K562 (cell line): ENCODE measurements around the gene SLC35B1. TPM values are rescaled to one million over a fixed set of nuclear protein-coding genes. Genes with fewer than 3 reads are reported as not detected.
A peak's percentile ranks its signal among the peaks of the same experiment; 100 is the strongest.

Experiments used
- ATAC-seq: fragments of 200-7000 bp; cut with Tn5 transposase; 3 replicates; pipeline ENCODE4 v1.9.1; 2020; ENCODE audit warnings: moderate library complexity
- BruUV-seq: library from RNA; stranded (reverse); fragments of 400-500 nt; replicated peaks from 2 replicates; lab custom pipeline; 2021; lab: Mats Ljungman, UMichigan
- CTCF ChIA-PET: fragments of 300-600 bp; formaldehyde crosslinking; extraction: SDS; loops from one replicate; lab custom pipeline; 2021; ENCODE audit warnings: low intra/inter-chr PET ratio; lab: Yijun Ruan, JAX
- POLR2A ChIA-PET: fragments of 300-600, 350-650 bp; sonication (Branson Sonifier 250); formaldehyde crosslinking; extraction: SDS; loops from one replicate; lab custom pipeline; 2021; ENCODE audit warnings: antibody characterized with exemption, inconsistent platforms; lab: Yijun Ruan, JAX
- DNase-seq, 4 experiments: peaks; one replicate each; pipeline versions ENCODE4 v3.0.0 to v3.0.0-alpha.2; 2011 to 2018; ENCODE audit warnings: low spot score in 3 of 4, mixed read lengths in 3 of 4; ENCODE audit errors: extremely low read depth in 1 of 4
- FAIRE-seq: peaks from 2 replicates; lab custom pipeline; 2011; peaks lifted over from hg19 to GRCh38; lab: Jason Lieb, UNC
- H2AFZ ChIP-seq: 2 replicates; pipeline ENCODE4 v1.6.0; 2011; ENCODE audit warnings: low read depth, low read length, control low read depth, inconsistent platforms
- H3K27ac ChIP-seq: fragments of 200-600 bp; 3 replicates; pipeline ENCODE4 v1.8.0; 2011; ENCODE audit warnings: low read depth, mild to moderate bottlenecking, control low read depth, inconsistent platforms, low read length, moderate library complexity, mixed read lengths; ENCODE audit errors: extremely low read depth
- H3K27me3 ChIP-seq, 2 experiments: fragments of 300-600 bp in 1 of 2; 2 replicates in 1 of 2; 3 replicates in 1 of 2; pipeline versions ENCODE4 v1.6.0 to v1.8.0; 2011; ENCODE audit warnings: inconsistent platforms in 2 of 2, low read length in 2 of 2, mild to moderate bottlenecking in 1 of 2, mixed read lengths in 1 of 2, moderate library complexity in 1 of 2; ENCODE audit not compliant: control insufficient read depth in 2 of 2, insufficient read depth in 2 of 2
- H3K36me3 ChIP-seq: fragments of 300-600 bp; 3 replicates; pipeline ENCODE4 v1.8.0; 2011; ENCODE audit warnings: mild to moderate bottlenecking, low read length, inconsistent platforms; ENCODE audit not compliant: control insufficient read depth, insufficient read depth
- H3K4me1 ChIP-seq, 2 experiments: fragments of 200-600 bp in 1 of 2; replicated peaks in 1 of 2; 2 replicates in 1 of 2; 3 replicates in 1 of 2; pipeline versions ENCODE4 v1.5.1 to v1.8.0; 2011; ENCODE audit warnings: inconsistent platforms in 2 of 2, low read length in 2 of 2, mild to moderate bottlenecking in 1 of 2, mixed read lengths in 1 of 2, moderate library complexity in 1 of 2; ENCODE audit not compliant: control insufficient read depth in 2 of 2, insufficient read depth in 2 of 2
- H3K4me2 ChIP-seq: 2 replicates; pipeline ENCODE4 v1.6.1; 2011; ENCODE audit warnings: low read length, control low read depth, inconsistent platforms, mixed read lengths; ENCODE audit not compliant: insufficient read depth
- H3K4me3 ChIP-seq: fragments of 200-600 bp; sonication (generic), shearing (Covaris generic); 2 replicates; pipeline ENCODE4 v1.5.1; 2016; ENCODE audit warnings: control low read depth, inconsistent platforms
- H3K79me2 ChIP-seq: fragments of 200-600 bp; 3 replicates; pipeline ENCODE4 v1.8.0; 2011; ENCODE audit warnings: low read length, inconsistent platforms; ENCODE audit not compliant: control insufficient read depth, insufficient read depth
- H3K9ac ChIP-seq, 2 experiments: 2 replicates each; pipeline versions ENCODE4 v1.6.0 to v1.6.1; 2011; ENCODE audit warnings: low read depth in 2 of 2, low read length in 2 of 2, control low read depth in 1 of 2, inconsistent platforms in 1 of 2, mild to moderate bottlenecking in 1 of 2, mixed read lengths in 1 of 2; ENCODE audit not compliant: insufficient read depth in 1 of 2
- H3K9me1 ChIP-seq: one replicate; pipeline ENCODE4 v1.6.0; 2011; ENCODE audit warnings: inconsistent platforms, mild to moderate bottlenecking, low read length, moderate library complexity; ENCODE audit not compliant: control insufficient read depth, insufficient read depth
- H3K9me3 ChIP-seq: replicated peaks from 2 replicates; pipeline ENCODE4 v1.5.1; 2011; ENCODE audit warnings: low read depth, low read length, inconsistent platforms; ENCODE audit not compliant: control insufficient read depth, insufficient read depth
- H4K20me1 ChIP-seq: replicated peaks from 2 replicates; pipeline ENCODE4 v1.6.1; 2011; ENCODE audit warnings: low read length, inconsistent platforms, mixed read lengths; ENCODE audit not compliant: control insufficient read depth, insufficient read depth
- CEBPG ChIP-seq, 3 experiments: fragments of 200-800 bp in 1 of 3; sonication (Bioruptor generic) in 1 of 3; sonication (generic) in 1 of 3; formaldehyde crosslinking in 1 of 3; IDR thresholded peaks in 2 of 3; conservative IDR thresholded peaks in 1 of 3; 2 replicates each; pipeline versions ENCODE4 v1.6.1 to v1.8.0; 2016 to 2022; ENCODE audit warnings: missing compliant biosample characterization in 2 of 3, missing genetic modification characterization in 2 of 3, mild to moderate bottlenecking in 1 of 3, missing genetic modification reagents in 1 of 3
- HDGF ChIP-seq: fragments of 450-650 bp; IDR thresholded peaks from 2 replicates; pipeline ENCODE4 v1.6.1; 2016
- KAT8 ChIP-seq: fragments of 450-650 bp; IDR thresholded peaks from 2 replicates; pipeline ENCODE4 v1.6.1; 2016; ENCODE audit warnings: low read depth, mild to moderate bottlenecking
- ZNF707 ChIP-seq: fragments of 250-450 bp; sonication (Bioruptor Pico); conservative IDR thresholded peaks from 2 replicates; pipeline ENCODE4 v1.8.0; 2022; ENCODE audit warnings: inconsistent platforms, mild to moderate bottlenecking, moderate library complexity
- WGBS: fragments of 100-300 bp; shearing (Covaris generic); methylation state at CpG from one replicate; pipeline ENCODE4 v1.1.6; 2016; ENCODE audit warnings: low coverage, mixed read lengths; ENCODE audit not compliant: insufficient coverage; ENCODE audit errors: missing lambda C conversion rate; 5-methylcytosine and 5-hydroxymethylcytosine counted together
- in situ Hi-C: fragments of 300-500 bp; cut with MboI; formaldehyde crosslinking; loops from 4 replicates; pipeline ENCODE4 v1.15.0; 2018; ENCODE audit warnings: inconsistent platforms, mixed read lengths
- intact Hi-C: fragments of 100-400 bp; cut with micrococcal nuclease; formaldehyde crosslinking; loops from 2 replicates; pipeline ENCODE4 v1.14.2; 2022
- polyA plus RNA-seq, 8 experiments: library from polyadenylated mRNA; depleted of rRNA in 4 of 8; stranded (reverse) in 5 of 8; unstranded in 3 of 8; fragments of >200 nt; fragmentation: Nextera tagmentation in 2 of 8; fragmentation: Illumina TruSeq in 1 of 8; extraction: Ambion mirVana in 2 of 8; extraction: Trizol in 1 of 8; gene quantifications; 2 replicates each; pipeline versions ENCODE4 v1.2.1 to v1.2.3, GENCODE V29; 2011 to 2014; ENCODE audit warnings: inconsistent platforms in 1 of 8, missing spikeins in 1 of 8
- total RNA-seq, 7 experiments: library from RNA; depleted of rRNA in 6 of 7; stranded (reverse); fragments of >200 nt in 6 of 7; fragmentation: Illumina TruSeq in 2 of 7; extraction: Trizol in 2 of 7; gene quantifications; 2 replicates each; pipeline versions ENCODE4 v1.2.1 to v1.2.3, GENCODE V29; 2011 to 2021; ENCODE audit warnings: low replicate concordance in 1 of 7
- TF ChIP-seq, protein P1 (sequence below): fragments of 450-650 bp; IDR thresholded peaks from 2 replicates; pipeline ENCODE4 v1.6.1; 2016; ENCODE audit warnings: low read depth
- TF ChIP-seq, protein P2 (sequence below), 2 experiments: IDR thresholded peaks; 2 replicates each; pipeline ENCODE4 v1.6.1; 2011; ENCODE audit warnings: borderline replicate concordance in 1 of 2, control low read depth in 1 of 2, low read depth in 1 of 2, low read length in 1 of 2, mild to moderate bottlenecking in 1 of 2, mixed read lengths in 1 of 2, moderate library complexity in 1 of 2; ENCODE audit not compliant: insufficient read depth in 1 of 2, insufficient read length in 1 of 2, poor library complexity in 1 of 2, severe bottlenecking in 1 of 2; ENCODE audit errors: extremely low read depth in 1 of 2
- TF ChIP-seq, protein P3 (sequence below): sonication (generic); formaldehyde crosslinking; IDR thresholded peaks from 2 replicates; pipeline ENCODE4 v1.9.0; 2022; ENCODE audit warnings: mild to moderate bottlenecking, missing genetic modification reagents

Gene SLC35B1
- total and polyA plus RNA-seq, 9 of the 15 experiments (the other 6 are each of a cell fraction or from before 2014, with no cell fraction given): 51.4 to 87.9 (median 66.3) TPM

DNA sequence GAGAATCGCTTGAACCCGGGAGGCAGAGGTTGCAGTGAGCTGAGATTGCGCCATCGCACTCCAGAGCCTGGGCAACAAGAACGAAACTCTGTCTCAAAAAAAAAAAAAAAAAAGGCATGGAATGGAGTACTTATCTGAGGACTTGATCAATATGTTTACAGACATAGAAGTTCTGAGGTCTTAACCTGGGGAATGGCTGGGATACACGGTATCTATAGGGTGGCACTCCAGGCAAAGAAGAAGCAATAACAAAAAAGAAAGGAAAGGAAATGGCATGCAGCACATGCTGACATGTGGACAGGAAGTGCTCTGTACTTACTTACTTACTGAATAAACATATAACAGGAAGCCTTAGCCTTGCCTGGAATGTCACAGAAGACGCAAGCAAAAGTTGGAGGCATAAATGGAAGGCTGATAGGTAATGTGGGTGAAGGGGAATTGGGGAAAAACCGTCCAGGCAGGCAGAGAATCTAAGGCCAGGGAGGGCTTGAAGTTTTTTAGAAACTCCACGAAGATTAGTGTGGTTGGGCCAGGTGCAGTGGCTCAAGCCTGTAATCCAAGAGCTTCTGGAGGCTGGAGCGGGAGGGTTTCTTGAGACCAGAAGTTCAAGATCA, 19.8 kb downstream of the SLC35B1 start:
- no peak for FAIRE-seq
- CTCF ChIA-PET: interaction anchor here (0.9 kb wide), 1 partner anchor 111 kb away, joined by 3 read pairs; no protein-coding TSS in a partner anchor
- WGBS: 41% methylated on average over 7 of the region's 10 CpGs
- H3K79me2 ChIP-seq: no peaks in the 10 kb centered on the region
- intact Hi-C loops (no loop called here), in situ Hi-C loops (no loop called here)
- no peaks in the 10 kb centered on the region for H3K9me3 ChIP-seq
- H3K27ac ChIP-seq: no peak overlapping the region
- H3K4me3 ChIP-seq: no peak overlapping the region
- no peaks in the 10 kb centered on the region for H4K20me1 ChIP-seq
- DNase-seq: no peak
- no TSS peak for BruUV-seq
- H3K27me3 ChIP-seq: peaks cover 0 to 10% of the 10 kb centered on the region in 2 experiments; a peak in 3 of 5 replicates
- H3K36me3 ChIP-seq: no peaks in the 10 kb centered on the region
- H3K9me1 ChIP-seq: no peaks in the 10 kb centered on the region
- POLR2A ChIA-PET: interaction anchor here (1.0 to 2.0 kb wide), 4 partner anchors 8 to 18 kb away, joined by 3 to 6 read pairs (median 4); no protein-coding TSS in a partner anchor
- peaks cover 4 to 5% of the 10 kb centered on the region in 2 experiments; a peak in 1 of 5 replicates for H3K4me1 ChIP-seq
- H3K4me2 ChIP-seq: no peak overlapping the region; the same call in 1 of the 2 replicates
- H2AFZ ChIP-seq: peak overlapping the region; percentile 80
- ATAC-seq: peak; percentile 23; the same call in 1 of the 3 replicates
- H3K9ac ChIP-seq: no peak overlapping the region
- peak; percentile 20; the same call in 1 of the 2 replicates for TF ChIP-seq CEBPG (CRISPR knock-in tag; IDR thresholded peaks at IDR 0.05)
- TF ChIP-seq CEBPG (tag; conservative IDR thresholded peaks at IDR 0.05 in 1 of 2, IDR thresholded peaks at IDR 0.05 in 1 of 2): peak; percentile 57 to 70
- TF ChIP-seq, protein P1, sequence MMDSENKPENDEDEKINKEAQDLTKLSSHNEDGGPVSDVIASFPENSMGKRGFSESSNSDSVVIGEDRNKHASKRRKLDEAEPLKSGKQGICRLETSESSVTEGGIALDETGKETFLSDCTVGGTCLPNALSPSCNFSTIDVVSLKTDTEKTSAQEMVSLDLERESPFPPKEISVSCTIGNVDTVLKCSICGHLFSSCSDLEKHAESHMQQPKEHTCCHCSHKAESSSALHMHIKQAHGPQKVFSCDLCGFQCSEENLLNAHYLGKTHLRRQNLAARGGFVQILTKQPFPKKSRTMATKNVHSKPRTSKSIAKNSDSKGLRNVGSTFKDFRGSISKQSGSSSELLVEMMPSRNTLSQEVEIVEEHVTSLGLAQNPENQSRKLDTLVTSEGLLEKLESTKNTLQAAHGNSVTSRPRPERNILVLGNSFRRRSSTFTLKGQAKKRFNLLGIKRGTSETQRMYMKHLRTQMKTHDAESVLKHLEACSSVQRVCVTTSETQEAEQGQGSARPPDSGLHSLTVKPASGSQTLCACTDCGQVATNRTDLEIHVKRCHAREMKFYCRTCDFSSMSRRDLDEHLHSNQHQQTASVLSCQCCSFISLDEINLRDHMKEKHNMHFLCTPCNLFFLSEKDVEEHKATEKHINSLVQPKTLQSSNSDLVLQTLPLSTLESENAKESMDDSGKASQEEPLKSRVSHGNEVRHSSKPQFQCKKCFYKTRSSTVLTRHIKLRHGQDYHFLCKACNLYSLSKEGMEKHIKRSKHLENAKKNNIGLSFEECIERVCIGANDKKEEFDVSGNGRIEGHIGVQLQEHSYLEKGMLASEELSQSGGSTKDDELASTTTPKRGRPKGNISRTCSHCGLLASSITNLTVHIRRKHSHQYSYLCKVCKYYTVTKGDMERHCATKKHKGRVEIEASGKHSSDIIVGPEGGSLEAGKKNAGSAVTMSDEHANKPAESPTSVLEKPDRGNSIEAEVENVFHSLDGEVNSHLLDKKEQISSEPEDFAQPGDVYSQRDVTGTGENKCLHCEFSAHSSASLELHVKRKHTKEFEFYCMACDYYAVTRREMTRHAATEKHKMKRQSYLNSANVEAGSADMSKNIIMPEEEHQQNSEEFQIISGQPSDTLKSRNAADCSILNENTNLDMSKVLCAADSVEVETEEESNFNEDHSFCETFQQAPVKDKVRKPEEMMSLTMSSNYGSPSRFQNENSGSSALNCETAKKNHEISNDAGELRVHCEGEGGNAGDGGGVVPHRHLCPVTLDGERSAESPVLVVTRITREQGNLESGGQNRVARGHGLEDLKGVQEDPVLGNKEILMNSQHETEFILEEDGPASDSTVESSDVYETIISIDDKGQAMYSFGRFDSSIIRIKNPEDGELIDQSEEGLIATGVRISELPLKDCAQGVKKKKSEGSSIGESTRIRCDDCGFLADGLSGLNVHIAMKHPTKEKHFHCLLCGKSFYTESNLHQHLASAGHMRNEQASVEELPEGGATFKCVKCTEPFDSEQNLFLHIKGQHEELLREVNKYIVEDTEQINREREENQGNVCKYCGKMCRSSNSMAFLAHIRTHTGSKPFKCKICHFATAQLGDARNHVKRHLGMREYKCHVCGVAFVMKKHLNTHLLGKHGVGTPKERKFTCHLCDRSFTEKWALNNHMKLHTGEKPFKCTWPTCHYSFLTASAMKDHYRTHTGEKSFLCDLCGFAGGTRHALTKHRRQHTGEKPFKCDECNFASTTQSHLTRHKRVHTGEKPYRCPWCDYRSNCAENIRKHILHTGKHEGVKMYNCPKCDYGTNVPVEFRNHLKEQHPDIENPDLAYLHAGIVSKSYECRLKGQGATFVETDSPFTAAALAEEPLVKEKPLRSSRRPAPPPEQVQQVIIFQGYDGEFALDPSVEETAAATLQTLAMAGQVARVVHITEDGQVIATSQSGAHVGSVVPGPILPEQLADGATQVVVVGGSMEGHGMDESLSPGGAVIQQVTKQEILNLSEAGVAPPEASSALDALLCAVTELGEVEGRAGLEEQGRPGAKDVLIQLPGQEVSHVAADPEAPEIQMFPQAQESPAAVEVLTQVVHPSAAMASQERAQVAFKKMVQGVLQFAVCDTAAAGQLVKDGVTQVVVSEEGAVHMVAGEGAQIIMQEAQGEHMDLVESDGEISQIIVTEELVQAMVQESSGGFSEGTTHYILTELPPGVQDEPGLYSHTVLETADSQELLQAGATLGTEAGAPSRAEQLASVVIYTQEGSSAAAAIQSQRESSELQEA: no peak
- no peak for TF ChIP-seq HDGF
- no peak for TF ChIP-seq ZNF707
- TF ChIP-seq, protein P2, sequence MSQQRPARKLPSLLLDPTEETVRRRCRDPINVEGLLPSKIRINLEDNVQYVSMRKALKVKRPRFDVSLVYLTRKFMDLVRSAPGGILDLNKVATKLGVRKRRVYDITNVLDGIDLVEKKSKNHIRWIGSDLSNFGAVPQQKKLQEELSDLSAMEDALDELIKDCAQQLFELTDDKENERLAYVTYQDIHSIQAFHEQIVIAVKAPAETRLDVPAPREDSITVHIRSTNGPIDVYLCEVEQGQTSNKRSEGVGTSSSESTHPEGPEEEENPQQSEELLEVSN (IDR thresholded peaks at IDR 0.05; ENCODE audit: borderline replicate concordance in 1 of 2, extremely low read depth in 1 of 2, insufficient read depth in 1 of 2, insufficient read length in 1 of 2, low read depth in 1 of 2, low read length in 1 of 2, poor library complexity in 1 of 2, severe bottlenecking in 1 of 2): no peak
- TF ChIP-seq KAT8: no peak
- TF ChIP-seq, protein P3, sequence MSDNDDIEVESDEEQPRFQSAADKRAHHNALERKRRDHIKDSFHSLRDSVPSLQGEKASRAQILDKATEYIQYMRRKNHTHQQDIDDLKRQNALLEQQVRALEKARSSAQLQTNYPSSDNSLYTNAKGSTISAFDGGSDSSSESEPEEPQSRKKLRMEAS (CRISPR knock-in tag): peak; percentile 71; the same call in 1 of the 2 replicates
